Erythroblast (primary cell): ENCODE results near the gene MED22.

Source experiments
- GATA1 ChIP-seq: IDR thresholded peaks from 2 replicates; pipeline ENCODE4 v1.6.1; 2011; ENCODE audit warnings: low read depth, mild to moderate bottlenecking, control low read depth, low read length, moderate library complexity
- POLR2A ChIP-seq: IDR thresholded peaks from 2 replicates; pipeline ENCODE4 v1.6.1; 2011; ENCODE audit warnings: mild to moderate bottlenecking, low read length

DNA sequence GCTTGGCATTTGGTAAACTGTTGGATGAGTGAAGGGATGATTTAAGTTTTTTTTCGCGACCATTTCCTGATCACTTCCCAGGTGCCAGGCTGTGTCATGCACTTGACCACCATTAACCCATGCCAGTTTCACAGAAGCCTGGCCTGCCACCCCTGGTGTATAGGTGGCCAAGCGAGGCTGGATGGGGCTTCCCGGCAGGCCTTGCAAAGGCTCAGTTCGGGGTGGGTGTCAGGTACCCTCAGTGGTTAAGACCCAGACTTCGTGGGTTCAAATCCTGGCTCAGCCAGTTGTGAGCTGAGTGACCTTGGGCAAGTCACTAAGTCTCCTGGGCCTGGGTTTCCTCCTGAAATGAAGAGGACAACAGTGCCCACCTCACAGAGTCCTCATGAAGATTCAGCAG is 2.3 kb downstream of the MED22 start:
- no peak for TF ChIP-seq POLR2A
- TF ChIP-seq GATA1, result no peak
